Hepatocyte (in vitro differentiated cells): ENCODE measurements around the gene DPPA5. TPM values are rescaled to one million over a fixed set of nuclear protein-coding genes. Genes with fewer than 3 reads are reported as not detected.

Source experiments
- DNase-seq: peaks from one replicate; pipeline ENCODE4 v3.0.0-alpha.2; 2016; ENCODE audit warnings: low spot score
- H2AFZ ChIP-seq: fragments of 200-600 bp; sonication (generic); 2 replicates; pipeline ENCODE4 v1.6.0; 2016; ENCODE audit warnings: antibody characterized with exemption, mild to moderate bottlenecking
- H3K27ac ChIP-seq: fragments of 200-600 bp; sonication (generic); 2 replicates; pipeline ENCODE4 v1.5.1; 2016; ENCODE audit warnings: mild to moderate bottlenecking
- H3K27me3 ChIP-seq: fragments of 200-600 bp; sonication (generic); 2 replicates; pipeline ENCODE4 v1.6.1; 2016
- H3K36me3 ChIP-seq: fragments of 200-600 bp; sonication (generic); replicated peaks from 2 replicates; pipeline ENCODE4 v1.5.1; 2016; ENCODE audit warnings: low read depth; ENCODE audit not compliant: insufficient read depth
- H3K4me1 ChIP-seq: fragments of 200-600 bp; sonication (generic); 2 replicates; pipeline ENCODE4 v1.5.1; 2016; ENCODE audit warnings: mild to moderate bottlenecking, moderate library complexity; ENCODE audit not compliant: insufficient read depth
- H3K4me2 ChIP-seq: fragments of 200-600 bp; sonication (generic); 2 replicates; pipeline ENCODE4 v1.6.0; 2016
- H3K4me3 ChIP-seq: fragments of 200-600 bp; sonication (generic); 2 replicates; pipeline ENCODE4 v1.5.1; 2016; ENCODE audit warnings: mild to moderate bottlenecking
- H3K79me2 ChIP-seq: fragments of 200-600 bp; sonication (generic); 2 replicates; pipeline ENCODE4 v1.6.0; 2017; ENCODE audit warnings: mild to moderate bottlenecking
- H3K9me2 ChIP-seq: fragments of 200-600 bp; sonication (generic); replicated peaks from 2 replicates; pipeline ENCODE4 v1.6.0; 2017; ENCODE audit warnings: mild to moderate bottlenecking; ENCODE audit not compliant: insufficient read depth
- H3K9me3 ChIP-seq: fragments of 200-600 bp; sonication (generic); 2 replicates; pipeline ENCODE4 v1.5.1; 2016; ENCODE audit warnings: low read depth, mild to moderate bottlenecking
- H4K20me1 ChIP-seq: fragments of 200-600 bp; sonication (generic); 2 replicates; pipeline ENCODE4 v1.6.0; 2016; ENCODE audit warnings: mild to moderate bottlenecking; ENCODE audit not compliant: insufficient read depth, poor library complexity, severe bottlenecking
- EZH2 ChIP-seq: fragments of 200-600 bp; sonication (generic); IDR thresholded peaks from 2 replicates; pipeline ENCODE4 v1.6.1; 2016; ENCODE audit warnings: antibody characterized with exemption, mild to moderate bottlenecking, borderline replicate concordance
- EZH2phosphoT487 ChIP-seq: fragments of 200-600 bp; sonication (generic); IDR thresholded peaks from one replicate; pipeline ENCODE4 v1.6.1; 2018; ENCODE audit warnings: antibody characterized with exemption, mild to moderate bottlenecking, low read depth, moderate library complexity; ENCODE audit not compliant: unreplicated experiment, severe bottlenecking
- WGBS: methylation state at CpG from one replicate; pipeline ENCODE4 v1.1.6; 2016; ENCODE audit warnings: low lambda C conversion rate; ENCODE audit errors: missing lambda C conversion rate; 5-methylcytosine and 5-hydroxymethylcytosine counted together
- polyA plus RNA-seq: library from polyadenylated mRNA; unstranded; fragments of >200 nt; fragmentation: Nextera tagmentation; extraction: Ambion mirVana; gene quantifications from 2 replicates; pipeline ENCODE4 v1.2.1, GENCODE V29; 2016
- total RNA-seq: library from RNA; depleted of rRNA; stranded (reverse); fragments of >200 nt; gene quantifications from 2 replicates; pipeline ENCODE4 v1.2.3, GENCODE V29; 2014
- TF ChIP-seq, protein P1 (sequence below): fragments of 200-600 bp; sonication (generic); IDR thresholded peaks from 2 replicates; pipeline ENCODE4 v1.5.1; 2016; ENCODE audit warnings: antibody characterized with exemption, mild to moderate bottlenecking; ENCODE audit not compliant: poor library complexity

Gene DPPA5
- total and polyA plus RNA-seq, 2 experiments from 2014 or later, result not detected

DNA sequence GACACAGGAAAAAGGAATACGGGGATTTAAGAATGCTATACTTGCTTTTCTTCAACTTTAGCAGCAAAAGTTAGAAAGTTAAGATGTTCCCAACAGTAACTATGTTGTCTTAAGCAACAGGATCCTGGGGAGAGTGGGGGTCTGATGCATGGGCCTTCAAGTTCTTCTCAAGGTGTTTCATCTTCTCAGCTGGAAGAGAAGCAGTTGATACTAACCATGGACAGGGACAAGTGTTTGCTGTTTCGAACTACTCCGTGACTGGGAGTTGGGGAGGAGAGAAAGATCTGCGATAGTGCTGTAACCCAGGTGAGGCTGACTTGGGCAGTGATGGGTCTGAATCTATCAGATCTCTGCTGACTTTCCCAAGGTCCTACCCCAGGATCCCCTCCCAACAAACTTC is 14.6 kb upstream of the DPPA5 start:
- TF ChIP-seq EZH2phosphoT487 (no peak), EZH2 (no peak)
- TF ChIP-seq, protein P1, sequence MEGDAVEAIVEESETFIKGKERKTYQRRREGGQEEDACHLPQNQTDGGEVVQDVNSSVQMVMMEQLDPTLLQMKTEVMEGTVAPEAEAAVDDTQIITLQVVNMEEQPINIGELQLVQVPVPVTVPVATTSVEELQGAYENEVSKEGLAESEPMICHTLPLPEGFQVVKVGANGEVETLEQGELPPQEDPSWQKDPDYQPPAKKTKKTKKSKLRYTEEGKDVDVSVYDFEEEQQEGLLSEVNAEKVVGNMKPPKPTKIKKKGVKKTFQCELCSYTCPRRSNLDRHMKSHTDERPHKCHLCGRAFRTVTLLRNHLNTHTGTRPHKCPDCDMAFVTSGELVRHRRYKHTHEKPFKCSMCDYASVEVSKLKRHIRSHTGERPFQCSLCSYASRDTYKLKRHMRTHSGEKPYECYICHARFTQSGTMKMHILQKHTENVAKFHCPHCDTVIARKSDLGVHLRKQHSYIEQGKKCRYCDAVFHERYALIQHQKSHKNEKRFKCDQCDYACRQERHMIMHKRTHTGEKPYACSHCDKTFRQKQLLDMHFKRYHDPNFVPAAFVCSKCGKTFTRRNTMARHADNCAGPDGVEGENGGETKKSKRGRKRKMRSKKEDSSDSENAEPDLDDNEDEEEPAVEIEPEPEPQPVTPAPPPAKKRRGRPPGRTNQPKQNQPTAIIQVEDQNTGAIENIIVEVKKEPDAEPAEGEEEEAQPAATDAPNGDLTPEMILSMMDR, result no peak
- no peak overlapping the region for H2AFZ ChIP-seq
- no peaks in the 10 kb centered on the region for H3K79me2 ChIP-seq
- 84% methylated on average over 4 of the region's 4 CpGs for WGBS
- DNase-seq, result no peak
- no peak overlapping the region for H3K4me3 ChIP-seq
- no peaks in the 10 kb centered on the region for H4K20me1 ChIP-seq
- H3K27ac ChIP-seq, result no peak overlapping the region
- H3K9me3 ChIP-seq, result no peaks in the 10 kb centered on the region
- H3K9me2 ChIP-seq, result no peaks in the 10 kb centered on the region
- no peak overlapping the region for H3K4me2 ChIP-seq
- no peaks in the 10 kb centered on the region for H3K27me3 ChIP-seq
- H3K4me1 ChIP-seq, result no peaks in the 10 kb centered on the region
- no peaks in the 10 kb centered on the region for H3K36me3 ChIP-seq

GRCh38 chr6:73367761-73368355 is 13.8 kb upstream of the DPPA5 start:
- H3K9me3 ChIP-seq, result no peaks in the 10 kb centered on the region
- no peak overlapping the region for H2AFZ ChIP-seq
- no peaks in the 10 kb centered on the region for H4K20me1 ChIP-seq
- no peaks in the 10 kb centered on the region for H3K36me3 ChIP-seq
- no peak overlapping the region for H3K4me3 ChIP-seq
- no peaks in the 10 kb centered on the region for H3K4me1 ChIP-seq
- WGBS, result 76% methylated on average over 16 of the region's 16 CpGs
- no peak for DNase-seq
- H3K79me2 ChIP-seq, result no peaks in the 10 kb centered on the region
- no peaks in the 10 kb centered on the region for H3K9me2 ChIP-seq
- no peaks in the 10 kb centered on the region for H3K27me3 ChIP-seq
- no peak overlapping the region for H3K27ac ChIP-seq
- TF ChIP-seq, protein P1, result no peak
- TF ChIP-seq EZH2phosphoT487 (no peak), EZH2 (no peak)
- no peak overlapping the region for H3K4me2 ChIP-seq

DNA sequence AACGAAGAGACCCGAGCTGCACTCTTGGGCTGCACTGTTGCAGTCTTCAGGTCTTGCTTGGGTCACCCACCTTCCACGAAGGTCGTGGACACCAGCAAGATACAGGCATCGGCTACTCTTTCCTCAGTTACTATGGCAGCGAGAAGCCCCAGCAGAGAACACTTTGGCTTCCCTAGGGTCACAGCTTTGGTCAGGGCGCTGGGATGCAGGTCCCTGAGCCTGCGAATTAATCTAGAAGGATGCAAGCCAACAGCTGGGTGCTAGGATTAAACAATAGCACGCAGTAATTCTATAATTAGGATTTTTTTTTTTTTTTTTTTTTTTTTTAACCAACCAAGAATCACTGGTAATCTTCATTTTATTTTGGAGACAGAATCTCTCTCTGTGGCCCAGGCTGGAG is 10.5 kb upstream of the DPPA5 start:
- no peaks in the 10 kb centered on the region for H3K27me3 ChIP-seq
- H4K20me1 ChIP-seq, result no peaks in the 10 kb centered on the region
- no peak for TF ChIP-seq EZH2phosphoT487
- H2AFZ ChIP-seq, result no peak overlapping the region
- no peak overlapping the region for H3K4me2 ChIP-seq
- WGBS, result 93% methylated on average over 9 of the region's 9 CpGs
- no peak for DNase-seq
- H3K36me3 ChIP-seq, result no peaks in the 10 kb centered on the region
- no peak overlapping the region for H3K27ac ChIP-seq
- H3K9me3 ChIP-seq, result no peaks in the 10 kb centered on the region
- no peaks in the 10 kb centered on the region for H3K4me1 ChIP-seq
- H3K4me3 ChIP-seq, result no peak overlapping the region
- no peaks in the 10 kb centered on the region for H3K79me2 ChIP-seq
- H3K9me2 ChIP-seq, result no peaks in the 10 kb centered on the region

DNA sequence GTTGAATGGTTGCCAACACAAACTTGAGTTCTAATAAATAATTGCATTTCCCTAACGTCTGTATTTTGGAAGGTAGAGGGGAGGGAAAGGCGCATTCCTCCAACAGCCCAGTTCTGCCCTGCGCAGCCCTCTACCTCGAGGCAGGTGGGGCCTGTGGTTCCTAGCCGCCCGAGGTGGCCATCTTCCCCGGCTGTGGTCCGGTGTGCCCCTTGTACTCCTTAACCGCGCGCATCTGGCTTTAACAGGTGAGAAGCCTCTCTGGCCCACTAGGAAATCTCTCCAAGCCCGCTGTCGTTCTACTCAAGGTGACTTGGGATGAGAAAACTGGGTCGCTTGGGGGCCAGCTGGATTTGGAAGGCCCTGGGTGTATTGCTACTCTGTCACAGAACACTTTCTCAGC is 10.0 kb upstream of the DPPA5 start:
- TF ChIP-seq, protein P1, result no peak
- TF ChIP-seq EZH2phosphoT487 (no peak), EZH2 (no peak)
- no peaks in the 10 kb centered on the region for H3K36me3 ChIP-seq
- no peaks in the 10 kb centered on the region for H3K79me2 ChIP-seq
- no peaks in the 10 kb centered on the region for H3K4me1 ChIP-seq
- H3K4me2 ChIP-seq, result no peak overlapping the region
- no peaks in the 10 kb centered on the region for H3K27me3 ChIP-seq
- H3K9me3 ChIP-seq, result no peaks in the 10 kb centered on the region
- no peak for DNase-seq
- no peak overlapping the region for H2AFZ ChIP-seq
- H3K4me3 ChIP-seq, result no peak overlapping the region
- H3K27ac ChIP-seq, result no peak overlapping the region
- WGBS, result 92% methylated on average over 14 of the region's 14 CpGs
- no peaks in the 10 kb centered on the region for H4K20me1 ChIP-seq
- H3K9me2 ChIP-seq, result no peaks in the 10 kb centered on the region
